ENCODE results near the gene SRRM5.

Gene SRRM5

GRCh38 chr19:43606569-43607229 lies 5.2 kb upstream of the SRRM5 start:
- H3K4me3 ChIP-seq (ENCODE audit: insufficient read length, low read depth), result no peak overlapping the region
- no peak for TF ChIP-seq ZNF274 (IDR thresholded peaks at IDR 0.05; ENCODE audit: low read depth, low read length)
- no peaks in the 10 kb centered on the region for H3K27me3 ChIP-seq (ENCODE audit: insufficient read depth, insufficient read length)
- peaks cover 21% of the 10 kb centered on the region for H3K36me3 ChIP-seq (ENCODE audit: insufficient read depth, insufficient read length, low read length)
- DNase-seq (ENCODE audit: low read depth, low spot score), result no peak
- H3K9me3 ChIP-seq (ENCODE audit: insufficient read depth, low read length), result no peaks in the 10 kb centered on the region
- H3K4me1 ChIP-seq (ENCODE audit: insufficient read depth, insufficient read length), result peaks cover 2% of the 10 kb centered on the region
- no peak overlapping the region for H3K9ac ChIP-seq (ENCODE audit: insufficient read length, low read depth)

GRCh38 chr19:43607238-43608205 lies 4.4 kb upstream of the SRRM5 start:
- Histone ChIP-seq H3K36me3 (ENCODE audit: insufficient read depth, insufficient read length, low read length) (peaks cover 25% of the 10 kb centered on the region), H3K4me3 (ENCODE audit: insufficient read length, low read depth) (no peak overlapping the region), H3K4me1 (ENCODE audit: insufficient read depth, insufficient read length) (peaks cover 2% of the 10 kb centered on the region), H3K9ac (ENCODE audit: insufficient read length, low read depth) (no peak overlapping the region), H3K27me3 (ENCODE audit: insufficient read depth, insufficient read length) (no peaks in the 10 kb centered on the region), H3K9me3 (ENCODE audit: insufficient read depth, low read length) (peaks cover 6% of the 10 kb centered on the region; the same call in 1 of the 2 replicates)
- TF ChIP-seq ZNF274 (IDR thresholded peaks at IDR 0.05; ENCODE audit: low read depth, low read length) (no peak), SUZ12 (IDR thresholded peaks at IDR 0.05; ENCODE audit: extremely low read depth, insufficient read depth, insufficient read length) (no peak), YY1 (IDR thresholded peaks at IDR 0.05; ENCODE audit: insufficient read depth, insufficient read length) (no peak)
- no peak for DNase-seq (ENCODE audit: low read depth, low spot score)

DNA sequence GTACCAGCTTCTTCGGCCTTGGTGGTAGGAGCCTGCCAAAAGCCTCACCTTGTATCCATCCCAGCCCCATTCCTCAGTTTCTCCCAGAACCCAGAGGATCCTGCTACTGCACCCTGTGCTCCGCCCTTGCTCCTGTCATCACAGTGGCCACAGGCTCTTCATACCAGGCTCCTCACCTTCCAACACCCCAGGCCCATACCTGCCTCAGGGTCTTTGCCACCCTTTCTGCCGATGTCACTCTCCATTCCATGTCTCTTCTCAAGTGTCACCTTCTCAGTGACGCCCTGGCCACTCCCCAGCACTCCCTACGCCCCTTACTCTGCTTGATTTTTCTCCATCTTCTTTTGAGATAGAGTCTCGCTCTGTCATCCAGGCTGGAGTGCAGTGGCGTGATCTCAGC lies 2.0 kb upstream of the SRRM5 start:
- Histone ChIP-seq H3K4me1 (ENCODE audit: insufficient read depth, insufficient read length) (peaks cover 2% of the 10 kb centered on the region), H3K27me3 (ENCODE audit: insufficient read depth, insufficient read length) (no peaks in the 10 kb centered on the region), H3K4me3 (ENCODE audit: insufficient read length, low read depth) (no peak overlapping the region), H3K9me3 (ENCODE audit: insufficient read depth, low read length) (peaks cover 7% of the 10 kb centered on the region; the same call in 1 of the 2 replicates), H3K36me3 (ENCODE audit: insufficient read depth, insufficient read length, low read length) (peaks cover 32% of the 10 kb centered on the region), H3K9ac (ENCODE audit: insufficient read length, low read depth) (no peak overlapping the region)
- no peak for TF ChIP-seq SUZ12 (IDR thresholded peaks at IDR 0.05; ENCODE audit: extremely low read depth, insufficient read depth, insufficient read length)
- no peak for TF ChIP-seq YY1 (IDR thresholded peaks at IDR 0.05; ENCODE audit: insufficient read depth, insufficient read length)
- no peak for TF ChIP-seq ZNF274 (IDR thresholded peaks at IDR 0.05; ENCODE audit: low read depth, low read length)
- DNase-seq (ENCODE audit: low read depth, low spot score), result no peak

- H3K36me3 ChIP-seq (ENCODE audit: insufficient read depth, insufficient read length, low read length), result peaks cover 32% of the 10 kb centered on the region
- no peak for DNase-seq (ENCODE audit: low read depth, low spot score)
- no peak overlapping the region for H3K9ac ChIP-seq (ENCODE audit: insufficient read length, low read depth)
- peaks cover 2% of the 10 kb centered on the region for H3K4me1 ChIP-seq (ENCODE audit: insufficient read depth, insufficient read length)
- no peak overlapping the region for H3K4me3 ChIP-seq (ENCODE audit: insufficient read length, low read depth)
- no peaks in the 10 kb centered on the region for H3K27me3 ChIP-seq (ENCODE audit: insufficient read depth, insufficient read length)
- peaks cover 7% of the 10 kb centered on the region; the same call in 1 of the 2 replicates for H3K9me3 ChIP-seq (ENCODE audit: insufficient read depth, low read length)
- no peak for TF ChIP-seq SUZ12 (IDR thresholded peaks at IDR 0.05; ENCODE audit: extremely low read depth, insufficient read depth, insufficient read length)
- no peak for TF ChIP-seq ZNF274 (IDR thresholded peaks at IDR 0.05; ENCODE audit: low read depth, low read length)
- no peak for TF ChIP-seq YY1 (IDR thresholded peaks at IDR 0.05; ENCODE audit: insufficient read depth, insufficient read length)
Observed at GRCh38 chr19:43610493-43610892, 1.4 kb upstream of the SRRM5 start.

- Histone ChIP-seq H3K27me3 (ENCODE audit: insufficient read depth, insufficient read length) (no peaks in the 10 kb centered on the region), H3K4me3 (ENCODE audit: insufficient read length, low read depth) (no peak overlapping the region), H3K36me3 (ENCODE audit: insufficient read depth, insufficient read length, low read length) (peaks cover 29% of the 10 kb centered on the region), H3K9me3 (ENCODE audit: insufficient read depth, low read length) (peaks cover 7% of the 10 kb centered on the region; the same call in 1 of the 2 replicates), H3K4me1 (ENCODE audit: insufficient read depth, insufficient read length) (peaks cover 2% of the 10 kb centered on the region), H3K9ac (ENCODE audit: insufficient read length, low read depth) (no peak overlapping the region)
- no peak for TF ChIP-seq SUZ12 (IDR thresholded peaks at IDR 0.05; ENCODE audit: extremely low read depth, insufficient read depth, insufficient read length)
- TF ChIP-seq ZNF274 (IDR thresholded peaks at IDR 0.05; ENCODE audit: low read depth, low read length), result no peak
- TF ChIP-seq YY1 (IDR thresholded peaks at IDR 0.05; ENCODE audit: insufficient read depth, insufficient read length), result no peak
- DNase-seq (ENCODE audit: low read depth, low spot score), result no peak
Observed at GRCh38 chr19:43612374-43612773, 486 bp downstream of the SRRM5 start.

DNA sequence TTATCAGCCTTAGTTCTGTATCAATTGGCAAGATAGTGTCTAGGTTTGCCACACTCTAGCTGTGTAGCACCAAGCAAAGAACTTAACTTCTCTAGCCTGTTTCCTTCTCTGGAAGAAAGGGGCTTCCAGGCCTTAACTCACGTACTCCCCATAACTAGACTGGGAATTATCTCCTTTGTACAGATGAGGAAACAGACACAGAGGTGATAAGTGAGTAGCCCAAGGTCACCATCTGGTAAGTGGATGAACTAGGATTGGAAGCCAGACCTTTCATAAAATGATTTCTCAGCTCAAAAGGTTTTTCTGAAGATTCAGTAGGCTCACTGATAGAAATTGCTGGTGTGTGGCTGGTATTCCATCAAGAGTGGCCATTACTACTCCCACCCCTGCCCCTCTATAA lies 4.4 kb downstream of the SRRM5 start:
- no peak for TF ChIP-seq ZNF274 (IDR thresholded peaks at IDR 0.05; ENCODE audit: low read depth, low read length)
- Histone ChIP-seq H3K27me3 (ENCODE audit: insufficient read depth, insufficient read length) (no peaks in the 10 kb centered on the region), H3K4me3 (ENCODE audit: insufficient read length, low read depth) (no peak overlapping the region), H3K9me3 (ENCODE audit: insufficient read depth, low read length) (peaks cover 7% of the 10 kb centered on the region; the same call in 1 of the 2 replicates), H3K9ac (ENCODE audit: insufficient read length, low read depth) (no peak overlapping the region), H3K4me1 (ENCODE audit: insufficient read depth, insufficient read length) (no peaks in the 10 kb centered on the region), H3K36me3 (ENCODE audit: insufficient read depth, insufficient read length, low read length) (peaks cover 24% of the 10 kb centered on the region)
- DNase-seq (ENCODE audit: low read depth, low spot score), result no peak

GRCh38 chr19:43616954-43617353 lies 5.1 kb downstream of the SRRM5 start:
- DNase-seq (ENCODE audit: low read depth, low spot score), result no peak
- Histone ChIP-seq H3K9me3 (ENCODE audit: insufficient read depth, low read length) (peaks cover 6% of the 10 kb centered on the region; the same call in 1 of the 2 replicates), H3K36me3 (ENCODE audit: insufficient read depth, insufficient read length, low read length) (peaks cover 19% of the 10 kb centered on the region), H3K9ac (ENCODE audit: insufficient read length, low read depth) (no peak overlapping the region), H3K27me3 (ENCODE audit: insufficient read depth, insufficient read length) (no peaks in the 10 kb centered on the region), H3K4me3 (ENCODE audit: insufficient read length, low read depth) (no peak overlapping the region), H3K4me1 (ENCODE audit: insufficient read depth, insufficient read length) (no peaks in the 10 kb centered on the region)
- no peak for TF ChIP-seq YY1 (IDR thresholded peaks at IDR 0.05; ENCODE audit: insufficient read depth, insufficient read length)
- TF ChIP-seq SUZ12 (IDR thresholded peaks at IDR 0.05; ENCODE audit: extremely low read depth, insufficient read depth, insufficient read length), result no peak
- no peak for TF ChIP-seq ZNF274 (IDR thresholded peaks at IDR 0.05; ENCODE audit: low read depth, low read length)

Measured in NT2/D1 (cell line).